ENCODE results near the gene OXCT1.

DNA sequence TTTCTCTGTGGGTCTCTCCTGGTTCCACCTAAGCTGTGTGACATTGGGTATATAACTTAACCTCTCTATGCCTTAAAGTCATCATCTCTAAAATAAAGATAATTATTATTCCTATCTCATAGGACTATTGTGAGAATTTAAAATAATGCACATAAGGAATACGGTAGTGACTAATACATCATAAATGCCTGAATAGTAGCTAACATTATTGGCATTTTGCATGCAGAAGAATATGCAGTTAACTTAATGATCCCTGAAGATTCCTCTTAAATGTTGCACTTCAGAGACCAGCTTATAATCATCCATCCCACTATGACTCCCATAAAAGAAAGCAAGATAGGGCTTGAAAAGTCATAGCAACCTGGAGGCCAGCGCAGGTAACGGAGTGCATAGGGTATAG is 32.4 kb downstream of the OXCT1 start:
- TF ChIP-seq EZH2phosphoT487 (IDR thresholded peaks at IDR 0.05; ENCODE audit: insufficient read depth, low read depth) (no peak), EZH2 (IDR thresholded peaks at IDR 0.05; ENCODE audit: insufficient read depth, poor library complexity, severe bottlenecking) (no peak)

Data from GM23248 (cell line).